ENCODE data around the gene ZC3H12D. TPM values are rescaled to one million over a fixed set of nuclear protein-coding genes. Genes with fewer than 3 reads are reported as not detected.
"Not testable (repeated sequence)": the region's sequence is repeated elsewhere in the genome, so short reads cannot be mapped to it uniquely, and the experiment has no call there.

The ZC3H12D gene
- total RNA-seq, 2 experiments from 2014 or later: 6.0 to 6.1 TPM

DNA sequence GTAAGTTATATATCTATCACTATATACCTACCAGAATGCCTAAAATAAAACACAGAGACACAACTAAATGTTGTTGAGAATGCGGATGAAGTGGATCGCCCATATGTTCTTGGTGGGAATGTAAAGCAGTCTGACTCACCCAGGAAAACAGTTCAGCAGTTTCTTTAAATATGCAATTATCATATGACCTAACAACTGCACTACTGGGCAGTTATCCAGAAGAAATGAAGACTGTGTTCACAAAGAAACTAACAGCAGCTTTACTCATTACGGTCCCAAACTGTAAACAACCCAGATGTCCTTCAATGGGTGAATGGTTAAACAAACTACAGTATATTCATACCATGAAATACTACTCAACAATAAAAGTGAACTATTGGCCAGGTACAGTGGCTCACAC is 14.3 kb upstream of the ZC3H12D start:
- H3K27ac Mint-ChIP-seq: no peak overlapping the region
- ChIA-PET POLR2A (interaction anchor here (0.6 to 1.6 kb wide), 2 partner anchors 13 to 77 kb away, joined by 3 to 6 read pairs; partner anchors contain the start of gene ZC3H12D), CTCF (interaction anchor here (0.6 to 1.3 kb wide), 2 partner anchors 13 to 14 kb away, joined by 3 read pairs; partner anchors contain the start of gene ZC3H12D)
- no peaks in the 10 kb centered on the region for H3K27me3 Mint-ChIP-seq (ENCODE audit: low read depth)
- H3K36me3 Mint-ChIP-seq (ENCODE audit: low read depth): peaks cover 14% of the 10 kb centered on the region
- peaks cover 35% of the 10 kb centered on the region for H3K4me1 Mint-ChIP-seq (ENCODE audit: low read depth)
- no peak overlapping the region for H3K4me3 Mint-ChIP-seq
- H3K9me3 Mint-ChIP-seq (ENCODE audit: insufficient read depth): no peaks in the 10 kb centered on the region
- no peak for DNase-seq
- ATAC-seq: no peak

DNA sequence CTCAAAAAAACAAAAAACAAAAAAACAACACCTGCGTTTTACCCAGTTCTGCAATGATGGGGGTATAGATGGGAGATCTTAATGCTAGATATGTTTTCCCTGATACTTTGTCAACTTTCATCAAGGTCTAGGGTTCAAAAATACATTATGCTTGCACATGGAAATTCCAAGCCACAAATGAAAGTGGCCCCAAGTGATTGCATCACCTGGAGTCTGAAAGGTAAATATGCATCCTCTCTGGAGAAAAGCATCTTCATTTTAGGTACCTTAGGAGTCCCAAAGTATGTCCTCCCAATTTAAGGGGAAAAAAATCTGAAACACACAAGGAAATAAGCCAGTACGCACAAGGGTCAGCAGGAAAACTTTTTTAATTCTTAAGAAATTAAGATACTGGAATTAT is 12.6 kb upstream of the ZC3H12D start:
- ChIA-PET POLR2A (interaction anchor here (1.4 to 3.1 kb wide), 2 partner anchors 11 to 12 kb away, joined by 4 to 26 read pairs; partner anchors contain the start of gene ZC3H12D), CTCF (interaction anchor here (1.5 to 4.1 kb wide), 2 partner anchors 8 to 19 kb away, joined by 4 to 31 read pairs; no protein-coding TSS in a partner anchor)
- Mint-ChIP-seq H3K27me3 (ENCODE audit: low read depth) (no peaks in the 10 kb centered on the region), H3K36me3 (ENCODE audit: low read depth) (peaks cover 12% of the 10 kb centered on the region), H3K27ac (no peak overlapping the region), H3K9me3 (ENCODE audit: insufficient read depth) (no peaks in the 10 kb centered on the region), H3K4me3 (no peak overlapping the region), H3K4me1 (ENCODE audit: low read depth) (peaks cover 46% of the 10 kb centered on the region)
- DNase-seq (no peak), ATAC-seq (no peak)

DNA sequence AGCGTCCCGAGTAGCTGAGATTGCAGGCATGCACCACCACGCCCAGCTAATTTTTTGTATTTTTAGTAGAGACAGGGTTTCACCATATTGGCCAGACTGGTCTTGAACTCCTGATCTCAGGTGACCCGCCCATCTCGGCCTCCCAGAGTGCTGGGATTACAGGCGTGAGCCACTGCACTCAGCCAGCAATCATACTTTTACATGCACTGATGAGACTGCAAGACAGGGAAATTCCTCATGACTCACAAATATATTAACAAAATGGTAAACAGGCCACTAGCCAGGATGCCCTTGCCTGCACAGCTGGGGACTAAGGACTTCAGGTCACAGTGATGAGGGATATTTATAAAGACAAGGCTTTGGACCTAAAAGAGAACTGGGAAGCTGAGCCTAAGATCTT is 11.8 kb upstream of the ZC3H12D start:
- not testable (repeated sequence) for H3K4me3 Mint-ChIP-seq; DNase-seq; H3K36me3 Mint-ChIP-seq (ENCODE audit: low read depth); H3K27me3 Mint-ChIP-seq (ENCODE audit: low read depth); H3K27ac Mint-ChIP-seq; H3K9me3 Mint-ChIP-seq (ENCODE audit: insufficient read depth); ATAC-seq
- peaks cover 46% of the 10 kb centered on the region for H3K4me1 Mint-ChIP-seq (ENCODE audit: low read depth)
- CTCF ChIA-PET: interaction anchor here (1.4 to 4.1 kb wide), 4 partner anchors 9 to 468 kb away, joined by 4 to 31 read pairs (median 4); no protein-coding TSS in a partner anchor
- POLR2A ChIA-PET: interaction anchor here (1.4 to 3.1 kb wide), 2 partner anchors 11 to 12 kb away, joined by 4 to 26 read pairs; partner anchors contain the start of gene ZC3H12D

DNA sequence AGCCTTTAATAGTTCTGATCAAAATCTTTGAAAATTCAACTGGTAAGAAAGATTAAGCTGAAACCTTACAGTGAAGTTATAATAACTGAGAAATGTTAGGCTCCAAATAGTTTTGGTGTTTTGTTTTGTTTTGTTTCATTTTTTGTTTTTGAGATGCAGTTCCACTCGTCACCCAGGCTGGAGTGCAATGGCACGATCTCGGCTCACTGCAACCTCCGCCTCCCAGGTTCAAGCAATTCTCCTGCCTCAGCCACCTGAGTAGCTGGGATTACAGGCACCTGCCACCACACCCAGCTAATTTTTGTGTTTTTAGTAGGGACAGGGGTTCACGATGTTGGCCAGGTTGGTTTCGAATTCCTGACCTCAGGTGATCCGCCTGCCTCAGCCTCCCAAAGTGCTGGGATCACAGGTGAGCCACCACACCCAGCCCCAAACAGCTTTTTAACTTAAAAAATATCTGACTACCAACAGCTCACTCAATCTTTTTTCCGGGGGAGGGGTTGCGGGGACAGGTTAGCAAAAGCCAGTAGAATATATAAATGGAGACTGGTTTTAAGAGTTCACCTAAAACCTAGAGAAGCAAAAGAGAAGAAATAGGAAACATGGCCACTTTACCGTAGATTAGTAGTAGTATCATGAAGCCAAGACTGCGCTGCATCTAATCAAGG is 10.7 kb upstream of the ZC3H12D start:
- CTCF ChIA-PET: interaction anchor here (0.8 to 4.1 kb wide), 10 partner anchors 8 to 467 kb away, joined by 3 to 31 read pairs (median 4); no protein-coding TSS in a partner anchor
- H3K27me3 Mint-ChIP-seq (ENCODE audit: low read depth); H3K36me3 Mint-ChIP-seq (ENCODE audit: low read depth); DNase-seq; H3K9me3 Mint-ChIP-seq (ENCODE audit: insufficient read depth): not testable (repeated sequence)
- peak overlapping the region; percentile 47 for H3K27ac Mint-ChIP-seq
- ATAC-seq: peak; percentile 25
- H3K4me1 Mint-ChIP-seq (ENCODE audit: low read depth): peaks cover 46% of the 10 kb centered on the region
- peak overlapping the region; percentile 42 for H3K4me3 Mint-ChIP-seq
- POLR2A ChIA-PET: interaction anchor here (0.6 to 3.1 kb wide), 10 partner anchors 10 to 735 kb away, joined by 3 to 26 read pairs (median 4); partner anchors contain the start of genes PPIL4 and ZC3H12D

DNA sequence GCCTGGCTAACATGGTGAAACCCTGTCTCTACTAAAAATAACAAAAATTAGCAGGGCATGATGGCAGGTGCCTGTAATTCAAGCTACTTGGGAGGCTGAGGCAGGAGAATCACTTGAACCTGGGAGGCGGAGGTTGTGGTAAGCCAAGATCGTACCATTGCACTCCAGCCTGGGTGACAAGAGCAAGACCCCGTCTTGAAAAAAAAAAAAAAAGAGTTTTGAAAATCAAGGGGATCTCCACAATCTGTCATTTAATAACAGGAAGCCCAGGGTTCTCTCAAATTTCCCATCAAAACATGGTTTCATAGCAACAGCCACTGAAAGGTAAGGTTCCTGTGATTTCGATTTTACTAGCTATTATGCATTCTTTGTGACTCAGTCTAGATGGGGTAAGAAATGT is 10.0 kb upstream of the ZC3H12D start:
- Mint-ChIP-seq H3K4me1 (ENCODE audit: low read depth) (peaks cover 46% of the 10 kb centered on the region), H3K27ac (peak overlapping the region; percentile 47), H3K4me3 (peak overlapping the region; percentile 42)
- ATAC-seq: peak; percentile 84
- H3K27me3 Mint-ChIP-seq (ENCODE audit: low read depth); H3K9me3 Mint-ChIP-seq (ENCODE audit: insufficient read depth); H3K36me3 Mint-ChIP-seq (ENCODE audit: low read depth); DNase-seq: not testable (repeated sequence)
- ChIA-PET POLR2A (interaction anchor here (0.6 to 3.1 kb wide), 10 partner anchors 9 to 734 kb away, joined by 3 to 26 read pairs (median 4); partner anchors contain the start of genes PPIL4 and ZC3H12D), CTCF (interaction anchor here (0.8 to 4.1 kb wide), 8 partner anchors 8 to 464 kb away, joined by 3 to 31 read pairs (median 4); no protein-coding TSS in a partner anchor)

DNA sequence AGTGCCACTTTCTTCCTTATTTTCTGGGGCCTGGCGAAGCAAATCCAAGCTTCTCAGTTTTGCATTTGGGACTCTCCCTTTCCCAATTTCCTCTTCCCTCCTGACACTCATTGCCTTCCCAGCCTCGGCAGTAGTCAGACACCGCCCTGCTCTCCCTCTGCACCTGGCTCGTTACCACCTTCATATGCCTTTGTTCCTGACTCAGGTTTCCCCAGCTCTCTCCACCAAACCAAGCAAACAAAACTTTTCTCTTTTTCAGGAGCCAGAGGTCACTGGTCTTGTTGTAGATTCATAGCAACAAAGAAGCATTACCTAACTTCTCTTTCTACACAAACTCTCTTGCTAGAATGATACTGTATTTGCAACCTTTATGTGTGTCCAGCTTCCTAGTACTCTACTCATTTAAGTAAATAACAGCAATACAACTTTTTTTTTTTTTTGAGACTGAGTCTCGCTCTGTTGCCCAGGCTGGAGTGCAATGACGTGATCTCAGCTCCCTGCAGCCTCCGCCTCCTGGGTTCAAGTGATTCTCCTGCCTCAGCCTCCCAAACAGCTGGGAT is 9.0 kb upstream of the ZC3H12D start:
- ChIA-PET CTCF (interaction anchor here (0.9 to 4.1 kb wide), 2 partner anchors 9 to 23 kb away, joined by 3 to 31 read pairs; no protein-coding TSS in a partner anchor), POLR2A (interaction anchor here (0.7 to 1.4 kb wide), 3 partner anchors 9 to 22 kb away, joined by 3 to 6 read pairs (median 4); partner anchors contain the start of gene ZC3H12D)
- Mint-ChIP-seq H3K9me3 (ENCODE audit: insufficient read depth) (no peaks in the 10 kb centered on the region), H3K27ac (no peak overlapping the region), H3K36me3 (ENCODE audit: low read depth) (peaks cover 3% of the 10 kb centered on the region), H3K4me1 (ENCODE audit: low read depth) (peaks cover 46% of the 10 kb centered on the region), H3K4me3 (no peak overlapping the region), H3K27me3 (ENCODE audit: low read depth) (no peaks in the 10 kb centered on the region)
- DNase-seq: no peak
- ATAC-seq: no peak

DNA sequence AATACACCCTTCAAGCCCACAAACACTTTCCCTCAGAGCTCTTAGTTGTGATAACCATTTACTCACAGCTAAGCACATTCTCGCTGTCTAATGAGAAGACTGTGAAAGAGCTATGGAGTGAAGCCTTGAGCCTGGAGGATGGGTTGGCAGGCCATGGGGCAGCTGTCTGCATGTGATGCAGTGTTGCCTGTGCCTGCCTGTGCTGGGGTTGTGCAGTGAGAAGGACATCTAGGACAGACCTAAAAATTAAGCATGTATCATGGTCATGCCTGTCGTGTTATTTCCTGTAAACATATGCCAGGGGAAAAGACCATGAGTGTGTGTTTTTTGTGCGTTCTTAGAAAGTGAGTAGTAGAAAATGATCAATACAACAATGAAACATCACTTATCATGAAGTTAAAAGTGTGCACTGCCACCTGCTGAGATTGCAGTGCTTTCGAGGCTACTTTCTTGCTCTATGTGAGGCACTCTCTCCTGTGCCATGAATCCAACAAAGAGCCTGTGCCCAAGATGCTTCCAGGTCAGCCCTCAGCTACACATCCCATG is 8.1 kb upstream of the ZC3H12D start:
- ChIA-PET POLR2A (interaction anchor here (0.7 to 1.4 kb wide), 3 partner anchors 8 to 1180 kb away, joined by 3 to 6 read pairs (median 3); partner anchors contain the start of gene ZC3H12D), CTCF (interaction anchor here (1.0 kb wide), 1 partner anchor 24 kb away, joined by 3 read pairs; no protein-coding TSS in a partner anchor)
- Mint-ChIP-seq H3K9me3 (ENCODE audit: insufficient read depth) (no peaks in the 10 kb centered on the region), H3K27me3 (ENCODE audit: low read depth) (no peaks in the 10 kb centered on the region), H3K36me3 (ENCODE audit: low read depth) (peaks cover 1% of the 10 kb centered on the region), H3K27ac (no peak overlapping the region), H3K4me3 (no peak overlapping the region), H3K4me1 (ENCODE audit: low read depth) (peaks cover 49% of the 10 kb centered on the region)
- no peak for DNase-seq
- no peak for ATAC-seq

DNA sequence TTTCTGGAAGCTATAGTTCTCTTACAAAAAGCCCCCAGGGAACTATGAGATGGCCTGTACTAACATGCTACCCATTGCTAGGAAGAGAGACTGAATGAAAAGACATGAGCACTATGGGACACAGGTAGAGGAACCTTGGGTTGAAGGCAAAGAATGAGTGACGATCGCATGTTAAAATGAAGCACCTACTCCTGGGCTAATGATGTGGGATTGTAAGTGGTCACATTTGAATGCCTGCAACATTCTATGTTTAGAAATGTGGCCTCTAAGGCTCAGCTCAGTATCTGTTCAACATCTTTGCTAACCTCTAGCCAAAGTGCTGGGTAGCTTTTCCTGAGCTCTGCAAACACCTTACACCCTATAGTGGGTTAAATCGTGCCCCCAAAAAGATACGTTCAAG is 5.2 kb upstream of the ZC3H12D start:
- peaks cover 37% of the 10 kb centered on the region for H3K4me1 Mint-ChIP-seq (ENCODE audit: low read depth)
- ATAC-seq (no peak), DNase-seq (no peak)
- POLR2A ChIA-PET: interaction anchor here (0.7 kb wide), 1 partner anchor 11 kb away, joined by 3 read pairs; no protein-coding TSS in a partner anchor
- no peak overlapping the region for H3K4me3 Mint-ChIP-seq
- H3K9me3 Mint-ChIP-seq (ENCODE audit: insufficient read depth): no peaks in the 10 kb centered on the region
- H3K27me3 Mint-ChIP-seq (ENCODE audit: low read depth): no peaks in the 10 kb centered on the region
- CTCF ChIA-PET: interaction anchor here (0.8 to 2.2 kb wide), 3 partner anchors 17 to 20 kb away, joined by 3 to 7 read pairs (median 4); no protein-coding TSS in a partner anchor
- H3K27ac Mint-ChIP-seq: no peak overlapping the region
- no peaks in the 10 kb centered on the region for H3K36me3 Mint-ChIP-seq (ENCODE audit: low read depth)

DNA sequence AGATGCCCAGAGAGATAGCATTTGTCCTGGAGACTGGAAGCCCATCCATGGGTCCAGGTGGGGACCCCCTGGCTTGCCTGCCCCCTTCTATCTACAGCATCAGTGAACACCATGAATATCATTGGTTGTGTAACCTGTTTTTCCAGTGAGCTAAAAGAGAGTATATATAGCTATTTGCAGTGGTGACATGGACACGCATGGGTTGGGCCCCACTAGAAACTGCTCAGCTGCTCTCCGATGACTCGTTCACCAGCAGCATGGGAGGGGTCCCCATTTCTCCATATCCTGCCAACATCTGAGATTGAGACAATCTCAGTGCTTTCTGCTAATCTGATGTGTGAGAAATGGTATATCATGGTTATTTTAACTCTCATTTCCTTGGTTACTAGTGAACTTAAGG is 4.0 kb upstream of the ZC3H12D start:
- CTCF ChIA-PET: interaction anchor here (0.9 to 2.2 kb wide), 3 partner anchors 15 to 57 kb away, joined by 3 to 7 read pairs (median 4); no protein-coding TSS in a partner anchor
- peaks cover 37% of the 10 kb centered on the region for H3K4me1 Mint-ChIP-seq (ENCODE audit: low read depth)

DNA sequence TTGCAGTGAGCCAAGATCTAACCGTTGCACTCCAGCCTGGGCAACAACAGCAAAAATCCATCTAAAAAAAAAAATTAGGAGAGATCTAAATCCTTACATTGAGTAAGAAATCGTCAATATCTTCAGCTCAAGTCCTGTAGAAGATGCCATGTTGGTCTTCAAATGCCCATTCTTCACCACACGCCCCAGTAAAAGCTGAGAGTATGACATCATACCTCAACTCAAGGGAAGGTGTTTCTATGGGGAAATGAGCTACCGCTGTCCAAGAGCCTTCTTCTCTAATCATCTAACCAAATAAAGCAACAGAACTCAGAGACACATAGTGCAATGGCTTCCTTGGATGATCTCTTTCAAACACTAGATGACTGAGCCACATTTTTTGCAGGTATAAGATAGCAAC is 2.5 kb upstream of the ZC3H12D start:
- Mint-ChIP-seq H3K27me3 (ENCODE audit: low read depth) (no peaks in the 10 kb centered on the region), H3K4me3 (no peak overlapping the region), H3K36me3 (ENCODE audit: low read depth) (no peaks in the 10 kb centered on the region), H3K4me1 (ENCODE audit: low read depth) (peaks cover 40% of the 10 kb centered on the region), H3K9me3 (ENCODE audit: insufficient read depth) (no peaks in the 10 kb centered on the region), H3K27ac (no peak overlapping the region)
- DNase-seq (no peak), ATAC-seq (no peak)
- CTCF ChIA-PET: no interaction called here
- POLR2A ChIA-PET: interaction anchor here (3.3 kb wide), 1 partner anchor 8 kb away, joined by 26 read pairs; no protein-coding TSS in a partner anchor

More for the DNA sequence above, 4.0 kb upstream of the ZC3H12D start:
- Mint-ChIP-seq H3K27me3 (ENCODE audit: low read depth) (no peaks in the 10 kb centered on the region), H3K9me3 (ENCODE audit: insufficient read depth) (no peaks in the 10 kb centered on the region), H3K4me3 (no peak overlapping the region), H3K36me3 (ENCODE audit: low read depth) (no peaks in the 10 kb centered on the region), H3K27ac (no peak overlapping the region)
- DNase-seq: no peak
- POLR2A ChIA-PET: no interaction called here
- no peak for ATAC-seq
